Mesenchymal stem cell (in vitro differentiated cells and primary cell): ENCODE data around the gene HSPG2.

Experiments used
- DNase-seq: peaks from one replicate; pipeline ENCODE4 v3.0.0-alpha.2; 2013
- H2AFZ ChIP-seq: one replicate; pipeline ENCODE4 v1.6.1; 2013; ENCODE audit warnings: low read depth, mild to moderate bottlenecking, control low read depth, inconsistent platforms, low read length, moderate library complexity
- H2AK5ac ChIP-seq: 2 replicates; pipeline ENCODE4 v1.6.1; 2013; ENCODE audit warnings: low read length, moderate library complexity, mild to moderate bottlenecking, inconsistent platforms; ENCODE audit not compliant: severe bottlenecking
- H2BK120ac ChIP-seq: one replicate; pipeline ENCODE4 v1.6.1; 2013; ENCODE audit warnings: low read depth, mild to moderate bottlenecking, inconsistent platforms, low read length, moderate library complexity
- H2BK12ac ChIP-seq, 2 experiments: one replicate each; pipeline ENCODE4 v1.6.1; 2013; ENCODE audit warnings: inconsistent platforms in 2 of 2, low read length in 2 of 2, mild to moderate bottlenecking in 2 of 2, moderate library complexity in 2 of 2, control low read depth in 1 of 2
- H2BK15ac ChIP-seq: one replicate; pipeline ENCODE4 v1.6.1; 2013; ENCODE audit warnings: mild to moderate bottlenecking, low read depth, inconsistent platforms; ENCODE audit not compliant: poor library complexity, severe bottlenecking
- H2BK5ac ChIP-seq: 2 replicates; pipeline ENCODE4 v1.6.1; 2013; ENCODE audit warnings: low read depth, mild to moderate bottlenecking, low read length, control low read depth, inconsistent platforms; ENCODE audit not compliant: poor library complexity, severe bottlenecking
- H3K14ac ChIP-seq, 2 experiments: one replicate each; pipeline ENCODE4 v1.6.1; 2013; ENCODE audit warnings: inconsistent platforms in 2 of 2, low read length in 2 of 2, control low read depth in 1 of 2, mild to moderate bottlenecking in 1 of 2, moderate library complexity in 1 of 2
- H3K18ac ChIP-seq, 2 experiments: one replicate each; pipeline ENCODE4 v1.6.1; 2013; ENCODE audit warnings: inconsistent platforms in 2 of 2, low read length in 2 of 2, control low read depth in 1 of 2, low read depth in 1 of 2, mild to moderate bottlenecking in 1 of 2
- H3K23ac ChIP-seq, 2 experiments: one replicate each; pipeline ENCODE4 v1.6.1; 2013; ENCODE audit warnings: inconsistent platforms in 2 of 2, low read length in 2 of 2, mild to moderate bottlenecking in 2 of 2, moderate library complexity in 2 of 2, control low read depth in 1 of 2
- H3K27ac ChIP-seq: 2 replicates; pipeline ENCODE4 v1.5.1; 2013; ENCODE audit warnings: mild to moderate bottlenecking, moderate library complexity, low read length, control low read depth, inconsistent platforms; ENCODE audit not compliant: poor library complexity, severe bottlenecking
- H3K27me3 ChIP-seq, 2 experiments: 2 replicates each; pipeline versions ENCODE4 v1.6.1 to v1.7.0; 2013; ENCODE audit warnings: low read length in 2 of 2, mild to moderate bottlenecking in 2 of 2, moderate library complexity in 2 of 2, control low read depth in 1 of 2, inconsistent platforms in 1 of 2; ENCODE audit not compliant: control insufficient read depth in 1 of 2, insufficient read depth in 1 of 2
- H3K36me3 ChIP-seq, 2 experiments: 2 replicates each; pipeline versions ENCODE4 v1.6.1 to v1.7.0; 2013; ENCODE audit warnings: low read length in 2 of 2, control low read depth in 1 of 2, inconsistent platforms in 1 of 2, low read depth in 1 of 2, mild to moderate bottlenecking in 1 of 2; ENCODE audit not compliant: insufficient read depth in 2 of 2, control insufficient read depth in 1 of 2
- H3K4ac ChIP-seq, 2 experiments: one replicate each; pipeline ENCODE4 v1.6.1; 2013; ENCODE audit warnings: inconsistent platforms in 2 of 2, low read length in 2 of 2, mild to moderate bottlenecking in 2 of 2, moderate library complexity in 2 of 2, control low read depth in 1 of 2, low read depth in 1 of 2
- H3K4me1 ChIP-seq: 2 replicates; pipeline ENCODE4 v1.6.1; 2013; ENCODE audit warnings: low read depth, low read length, control low read depth; ENCODE audit not compliant: control insufficient read depth, insufficient read depth
- H3K4me2 ChIP-seq: 2 replicates; pipeline ENCODE4 v1.6.1; 2013; ENCODE audit warnings: low read length, mild to moderate bottlenecking, inconsistent platforms; ENCODE audit not compliant: poor library complexity, severe bottlenecking
- H3K4me3 ChIP-seq, 2 experiments: 2 replicates each; pipeline versions ENCODE4 v1.5.1 to v1.7.0; 2013; ENCODE audit warnings: low read length in 2 of 2, mild to moderate bottlenecking in 2 of 2, control low read depth in 1 of 2, low read depth in 1 of 2; ENCODE audit not compliant: insufficient read depth in 1 of 2
- H3K79me1 ChIP-seq: replicated peaks from 2 replicates; pipeline ENCODE4 v1.6.1; 2013; ENCODE audit warnings: mild to moderate bottlenecking, control low read depth, low read length, inconsistent platforms; ENCODE audit not compliant: poor library complexity, severe bottlenecking
- H3K9ac ChIP-seq: 2 replicates; pipeline ENCODE4 v1.7.0; 2013; ENCODE audit warnings: mild to moderate bottlenecking, low read length, moderate library complexity
- H3K9me3 ChIP-seq: 2 replicates; pipeline ENCODE4 v1.7.0; 2013; ENCODE audit warnings: mild to moderate bottlenecking, low read length; ENCODE audit not compliant: control insufficient read depth
- H4K8ac ChIP-seq: one replicate; pipeline ENCODE4 v1.6.1; 2013; ENCODE audit warnings: inconsistent platforms, mild to moderate bottlenecking, low read length, moderate library complexity
- H4K91ac ChIP-seq: one replicate; pipeline ENCODE4 v1.6.1; 2013; ENCODE audit warnings: mild to moderate bottlenecking, low read length, inconsistent platforms
- WGBS: methylation state at CpG from one replicate; pipeline ENCODE4 v1.1.7; 2013; ENCODE audit warnings: mixed read lengths; 5-methylcytosine and 5-hydroxymethylcytosine counted together

Gene HSPG2

DNA sequence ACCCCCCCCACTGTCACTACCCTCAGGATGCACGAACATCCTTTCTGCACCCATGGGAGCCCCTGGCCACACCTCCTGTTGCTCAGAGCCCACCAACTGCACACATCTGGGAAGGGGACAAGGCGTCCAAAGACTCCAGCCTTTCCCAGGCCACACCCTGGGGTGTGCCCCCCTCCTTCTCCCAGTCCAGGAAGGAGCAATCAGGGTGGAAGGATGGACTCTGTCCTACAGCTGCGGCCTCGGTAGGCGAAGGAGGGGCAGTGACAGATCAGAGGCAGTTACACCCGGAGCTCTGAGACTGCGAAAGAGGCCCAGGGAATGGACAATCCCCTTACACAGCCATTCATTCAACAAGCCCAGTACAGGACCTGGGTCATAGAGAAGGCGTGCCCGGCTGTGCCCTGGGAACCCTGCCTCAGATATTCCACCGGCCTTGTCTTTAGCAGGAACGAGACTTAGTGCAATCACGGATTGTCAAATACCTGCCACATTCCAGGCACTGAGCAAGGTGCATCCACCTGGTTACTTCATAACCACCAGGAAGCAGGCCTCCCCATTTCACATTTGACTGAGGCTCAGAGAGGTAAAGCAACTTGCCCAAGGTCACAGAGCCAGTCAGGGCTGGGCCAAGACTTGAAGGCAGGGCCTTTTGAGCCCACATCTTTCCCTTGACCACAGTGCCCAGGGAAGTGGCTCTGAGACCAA is 9.4 kb downstream of the HSPG2 start:
- no peaks in the 10 kb centered on the region for H3K9me3 ChIP-seq
- H3K79me1 ChIP-seq = peaks cover 4% of the 10 kb centered on the region
- peak overlapping the region; percentile 9 for H4K91ac ChIP-seq
- H4K8ac ChIP-seq = peak overlapping the region; percentile 59
- peak overlapping the region; percentile 24 to 52 for H3K18ac ChIP-seq
- H2BK120ac ChIP-seq = no peak overlapping the region
- H2AK5ac ChIP-seq = peak overlapping the region; percentile 58
- H2BK12ac ChIP-seq = peak overlapping the region in 1 of 2 experiments; percentile 7
- no peak overlapping the region for H3K23ac ChIP-seq
- peaks cover 67% of the 10 kb centered on the region for H3K4me1 ChIP-seq
- 85% methylated on average over 12 of the region's 12 CpGs for WGBS
- no peak overlapping the region for H2AFZ ChIP-seq
- peak overlapping the region; percentile 37 for H3K27ac ChIP-seq
- H3K9ac ChIP-seq = peak overlapping the region; percentile 85
- DNase-seq = no peak
- peaks cover 5 to 34% of the 10 kb centered on the region in 2 experiments for H3K36me3 ChIP-seq
- peak overlapping the region in 1 of 2 experiments; percentile 37 for H3K4me3 ChIP-seq
- H3K4me2 ChIP-seq = no peak overlapping the region
- H2BK15ac ChIP-seq = peak overlapping the region; percentile 29
- H2BK5ac ChIP-seq = no peak overlapping the region
- H3K14ac ChIP-seq = no peak overlapping the region
- H3K4ac ChIP-seq = peak overlapping the region in 1 of 2 experiments; percentile 64
- H3K27me3 ChIP-seq = no peaks in the 10 kb centered on the region

DNA sequence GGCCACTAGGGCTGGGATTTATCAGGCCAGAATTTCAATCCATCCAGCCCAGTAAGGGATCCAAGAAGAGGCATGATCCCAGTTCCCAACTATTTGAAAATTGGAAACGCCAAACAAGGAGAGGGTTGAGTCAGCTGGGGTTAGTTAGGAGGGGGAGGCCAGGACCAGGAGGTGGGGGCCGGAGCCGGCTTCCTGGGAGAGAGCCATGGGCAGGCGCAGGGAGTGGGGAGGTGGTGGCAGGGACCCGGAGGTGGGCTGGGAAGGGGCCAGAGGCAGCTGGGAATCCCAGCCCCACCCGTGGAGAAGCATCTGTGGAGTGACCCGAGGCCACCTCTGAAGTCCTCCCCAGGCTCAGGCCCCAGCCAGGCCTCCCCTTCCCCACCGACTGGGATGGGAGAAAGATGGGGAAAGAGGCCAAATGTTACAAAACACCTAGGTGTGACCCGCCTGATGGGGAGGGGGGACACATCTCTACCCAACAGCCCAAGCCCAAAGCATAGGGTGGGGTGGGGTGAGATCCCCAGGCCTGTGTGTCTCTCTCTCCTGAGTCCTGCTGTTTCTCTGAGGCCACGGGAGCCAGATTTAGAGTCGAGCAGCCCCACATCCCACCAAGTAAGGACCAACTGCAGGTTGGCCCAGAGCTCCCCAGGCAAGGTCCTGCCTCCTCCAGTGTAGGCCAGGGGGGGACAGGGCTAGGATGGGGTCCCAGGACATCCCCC is 10.1 kb downstream of the HSPG2 start:
- H3K79me1 ChIP-seq = peaks cover 4% of the 10 kb centered on the region
- 70% methylated on average over 7 of the region's 11 CpGs for WGBS
- peak overlapping the region in 1 of 2 experiments; percentile 18 for H2BK12ac ChIP-seq
- H2BK15ac ChIP-seq = peak overlapping the region; percentile 60
- no peak for DNase-seq
- H3K4me3 ChIP-seq = peak overlapping the region in 1 of 2 experiments; percentile 37
- peak overlapping the region; percentile 85 for H3K9ac ChIP-seq
- H3K4me2 ChIP-seq = no peak overlapping the region
- H3K14ac ChIP-seq = no peak overlapping the region
- peak overlapping the region; percentile 49 for H2AK5ac ChIP-seq
- H2AFZ ChIP-seq = no peak overlapping the region
- H3K27ac ChIP-seq = peak overlapping the region; percentile 37
- no peak overlapping the region for H3K23ac ChIP-seq
- peaks cover 5 to 34% of the 10 kb centered on the region in 2 experiments for H3K36me3 ChIP-seq
- peak overlapping the region in 1 of 2 experiments; percentile 64 for H3K4ac ChIP-seq
- no peaks in the 10 kb centered on the region for H3K27me3 ChIP-seq
- peak overlapping the region; percentile 69 for H2BK120ac ChIP-seq
- H2BK5ac ChIP-seq = no peak overlapping the region
- peak overlapping the region; percentile 59 for H4K8ac ChIP-seq
- H3K9me3 ChIP-seq = no peaks in the 10 kb centered on the region
- peak overlapping the region in 1 of 2 experiments; percentile 24 for H3K18ac ChIP-seq
- H4K91ac ChIP-seq = peak overlapping the region; percentile 76
- H3K4me1 ChIP-seq = peaks cover 70% of the 10 kb centered on the region

DNA sequence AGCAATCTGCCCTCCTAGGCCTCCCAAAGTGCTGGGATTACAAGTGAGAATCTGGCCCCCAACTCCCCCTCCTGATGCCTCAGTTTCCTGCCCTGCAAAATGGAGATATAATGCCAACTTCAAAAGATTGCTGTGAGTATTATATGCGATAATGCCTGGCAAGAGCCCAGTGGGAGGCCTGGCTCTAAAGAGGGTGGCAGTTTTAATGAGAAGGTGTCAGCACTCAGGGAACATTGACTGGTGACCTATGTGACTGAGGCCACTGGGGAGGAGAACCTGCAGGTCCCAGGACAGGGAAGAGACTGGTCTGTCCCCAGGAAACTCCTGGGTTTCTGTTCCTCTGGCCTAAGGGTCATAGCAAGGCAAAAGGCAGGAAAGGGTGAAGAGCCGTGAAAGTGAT is 11.0 kb downstream of the HSPG2 start:
- H3K4me1 ChIP-seq = peaks cover 67% of the 10 kb centered on the region
- H3K4me2 ChIP-seq = no peak overlapping the region
- peaks cover 4% of the 10 kb centered on the region for H3K79me1 ChIP-seq
- H3K23ac ChIP-seq = no peak overlapping the region
- H2BK5ac ChIP-seq = no peak overlapping the region
- H3K14ac ChIP-seq = no peak overlapping the region
- H3K27ac ChIP-seq = peak overlapping the region; percentile 27
- peak overlapping the region; percentile 19 for H4K8ac ChIP-seq
- H2AFZ ChIP-seq = no peak overlapping the region
- no peak overlapping the region for H2BK120ac ChIP-seq
- no peaks in the 10 kb centered on the region for H3K27me3 ChIP-seq
- no peak for DNase-seq
- H2AK5ac ChIP-seq = peak overlapping the region; percentile 87
- peak overlapping the region; percentile 85 for H3K9ac ChIP-seq
- no peak overlapping the region for H2BK12ac ChIP-seq
- 96% methylated on average over 2 of the region's 2 CpGs for WGBS
- no peaks in the 10 kb centered on the region for H3K9me3 ChIP-seq
- peaks cover 5 to 34% of the 10 kb centered on the region in 2 experiments for H3K36me3 ChIP-seq
- no peak overlapping the region for H2BK15ac ChIP-seq
- H4K91ac ChIP-seq = no peak overlapping the region
- H3K18ac ChIP-seq = no peak overlapping the region
- no peak overlapping the region for H3K4ac ChIP-seq
- peak overlapping the region in 1 of 2 experiments; percentile 1 for H3K4me3 ChIP-seq

DNA sequence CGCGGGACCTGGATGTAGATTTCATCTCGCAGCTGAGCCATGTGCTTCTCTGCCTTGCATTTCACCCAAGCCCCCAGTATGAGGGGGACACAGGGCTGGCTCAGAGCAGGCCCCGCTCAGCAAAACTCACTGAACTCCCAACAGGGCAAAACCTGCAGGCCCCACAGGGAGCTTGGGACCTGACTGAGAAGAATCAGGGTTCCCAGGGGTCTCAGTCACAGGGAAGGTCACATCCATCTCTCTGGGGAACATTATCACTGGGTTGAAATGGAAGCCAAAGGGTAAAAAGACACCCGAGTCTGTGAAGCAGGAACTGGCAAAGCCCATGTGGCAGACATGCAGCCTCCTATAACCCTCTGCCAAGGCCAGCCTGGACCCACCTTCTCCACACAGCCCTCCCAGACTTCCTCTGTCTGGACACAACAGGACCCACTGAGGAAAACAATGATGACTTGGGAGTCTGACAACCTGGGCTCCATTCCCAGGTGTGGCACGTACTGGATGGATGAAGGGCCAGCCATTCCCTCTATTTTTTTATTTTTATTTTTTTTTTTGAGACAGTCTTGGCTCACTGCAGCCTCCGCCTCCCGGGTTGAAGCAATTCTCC is 11.7 kb downstream of the HSPG2 start:
- Histone ChIP-seq H3K27me3 (no peaks in the 10 kb centered on the region), H3K4me1 (peaks cover 67% of the 10 kb centered on the region), H2AK5ac (peak overlapping the region; percentile 42), H3K23ac (no peak overlapping the region), H2BK15ac (no peak overlapping the region), H3K36me3 (peaks cover 5 to 34% of the 10 kb centered on the region in 2 experiments), H3K27ac (no peak overlapping the region), H3K9ac (peak overlapping the region; percentile 51), H2BK5ac (no peak overlapping the region), H2BK120ac (no peak overlapping the region), H3K4me3 (no peak overlapping the region), H4K91ac (no peak overlapping the region), H3K9me3 (no peaks in the 10 kb centered on the region), H2AFZ (no peak overlapping the region), H3K4me2 (no peak overlapping the region), H3K79me1 (peaks cover 4% of the 10 kb centered on the region), H3K4ac (no peak overlapping the region), H3K14ac (peak overlapping the region in 1 of 2 experiments; percentile 44), H3K18ac (no peak overlapping the region), H2BK12ac (no peak overlapping the region), H4K8ac (no peak overlapping the region)
- no peak for DNase-seq
- WGBS = 98% methylated on average over 5 of the region's 8 CpGs
